Activated CD4-positive, alpha-beta T cell treated with anti-CD3 and anti-CD28 coated beads, Interleukin-2, amount 10 ng/mL, durations not matched to agents 7 days and 5 days (primary cell): ENCODE measurements around the gene ITK. TPM values are rescaled to one million over a fixed set of nuclear protein-coding genes. Genes with fewer than 3 reads are reported as not detected.

ENCODE experiments used
- CTCF ChIA-PET: fragments of 350-600 bp; sonication (Branson Sonifier 250); formaldehyde crosslinking; loops from one replicate; lab custom pipeline; 2021; ENCODE audit warnings: antibody characterized with exemption; lab: Charles Lee
- POLR2A ChIA-PET: fragments of 350-600 bp; sonication (Branson Sonifier 250); formaldehyde crosslinking; loops from one replicate; lab custom pipeline; 2021; ENCODE audit warnings: antibody characterized with exemption; lab: Charles Lee
- DNase-seq: peaks from one replicate; pipeline ENCODE4 v3.0.0-alpha.2; 2020
- H3K27ac Mint-ChIP-seq: one replicate; pipeline ENCODE4 v1.8.0; 2021; ENCODE audit warnings: mild to moderate bottlenecking, moderate library complexity, mixed read lengths
- H3K27me3 Mint-ChIP-seq: one replicate; pipeline ENCODE4 v1.8.0; 2021; ENCODE audit warnings: mixed read lengths
- H3K36me3 Mint-ChIP-seq: one replicate; pipeline ENCODE4 v1.8.0; 2021; ENCODE audit warnings: low read depth, mixed read lengths
- H3K4me1 Mint-ChIP-seq: one replicate; pipeline ENCODE4 v1.8.0; 2021; ENCODE audit warnings: mixed read lengths
- H3K4me3 Mint-ChIP-seq: one replicate; pipeline ENCODE4 v1.8.0; 2021; ENCODE audit warnings: mild to moderate bottlenecking, moderate library complexity, mixed read lengths
- H3K9me3 Mint-ChIP-seq: one replicate; pipeline ENCODE4 v1.8.0; 2021; ENCODE audit warnings: mixed read lengths
- total RNA-seq, 2 experiments: library from RNA; stranded (reverse); gene quantifications; one replicate each; pipeline ENCODE4 v1.2.3, GENCODE V29; 2021

The ITK gene
- total RNA-seq, 2 experiments from 2014 or later, result 258 to 306 TPM

DNA sequence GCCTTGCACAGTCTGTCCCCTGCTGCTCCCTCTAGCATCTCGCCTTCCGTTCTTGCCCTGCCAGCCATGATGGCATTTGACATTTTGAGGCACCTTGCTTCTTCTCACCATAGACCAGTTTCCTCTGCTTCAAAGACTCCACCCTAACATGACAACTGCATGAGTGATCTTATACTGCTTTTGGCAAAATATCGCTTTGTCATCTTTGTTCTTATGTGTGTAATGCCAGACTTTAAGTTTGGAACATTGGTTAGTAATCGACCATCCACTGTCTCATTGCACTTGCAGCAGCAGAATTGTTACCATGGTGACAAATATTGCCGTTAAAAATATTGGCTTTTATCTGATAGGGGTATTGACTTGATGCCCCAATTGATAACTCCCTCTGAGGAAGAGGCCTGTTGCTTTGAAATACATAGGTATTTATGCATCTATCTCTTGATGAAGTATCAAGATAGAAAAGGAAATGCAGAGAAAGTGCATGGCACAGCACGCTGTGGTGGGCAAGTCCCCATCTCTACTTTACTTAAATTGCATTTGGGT, 21.4 kb upstream of the ITK start:
- Mint-ChIP-seq H3K4me3 (no peak overlapping the region), H3K4me1 (peaks cover 64% of the 10 kb centered on the region), H3K9me3 (no peaks in the 10 kb centered on the region), H3K36me3 (peaks cover 12% of the 10 kb centered on the region), H3K27ac (peak overlapping the region; percentile 87), H3K27me3 (no peaks in the 10 kb centered on the region)
- ChIA-PET POLR2A (interaction anchor here (0.7 kb wide), 1 partner anchor 13 kb away, joined by 3 read pairs; no protein-coding TSS in a partner anchor), CTCF (no interaction called here)
- peak; percentile 47 for DNase-seq

DNA sequence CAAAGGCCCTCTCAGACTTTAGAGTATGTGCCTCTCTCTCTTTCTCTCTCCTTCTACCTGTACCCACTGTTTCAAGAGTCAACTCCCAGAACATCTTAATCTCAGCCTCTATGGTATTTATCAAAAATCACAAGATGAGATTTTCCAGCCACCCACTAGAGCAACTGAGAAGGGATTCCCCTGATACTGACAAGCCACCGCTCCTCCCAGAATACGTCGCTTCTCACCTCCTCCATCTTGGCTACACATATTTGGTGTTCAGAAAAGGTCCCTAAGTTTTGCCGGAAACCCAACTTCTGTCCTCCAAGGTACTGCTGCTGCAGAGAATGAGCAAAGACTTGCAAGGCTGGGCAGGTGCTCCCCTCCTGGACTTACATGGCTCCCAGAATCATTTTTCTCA, 20.6 kb upstream of the ITK start:
- Mint-ChIP-seq H3K9me3 (no peaks in the 10 kb centered on the region), H3K4me1 (peaks cover 60% of the 10 kb centered on the region), H3K4me3 (peak overlapping the region; percentile 59), H3K36me3 (peaks cover 12% of the 10 kb centered on the region), H3K27me3 (no peaks in the 10 kb centered on the region), H3K27ac (peak overlapping the region; percentile 87)
- CTCF ChIA-PET, result no interaction called here
- POLR2A ChIA-PET, result interaction anchor here (0.7 kb wide), 1 partner anchor 13 kb away, joined by 3 read pairs; no protein-coding TSS in a partner anchor
- DNase-seq, result no peak

DNA sequence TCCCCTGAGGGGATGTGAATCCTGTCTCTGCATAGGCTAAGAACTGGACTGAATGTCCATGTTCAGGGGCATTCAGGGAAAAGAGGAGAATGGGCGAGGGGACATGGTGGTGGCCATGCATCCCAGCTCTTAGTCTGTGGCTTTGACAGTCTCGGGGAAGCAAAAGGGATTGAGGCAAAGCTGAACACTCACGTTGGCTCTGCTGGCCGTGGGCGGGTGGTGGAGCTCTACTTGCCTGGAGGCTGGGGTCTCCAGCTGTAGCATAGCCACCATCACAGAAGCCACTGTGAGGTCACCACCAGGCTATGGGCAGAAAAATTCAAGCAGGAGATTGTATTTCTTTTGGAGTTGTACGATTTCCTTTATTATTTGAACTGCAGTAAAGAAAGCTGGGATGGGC, 18.6 kb upstream of the ITK start:
- CTCF ChIA-PET, result interaction anchor here (1.0 to 2.8 kb wide), 7 partner anchors 10 to 164 kb away, joined by 3 to 12 read pairs (median 5); no protein-coding TSS in a partner anchor
- Mint-ChIP-seq H3K4me1 (peaks cover 61% of the 10 kb centered on the region), H3K27ac (no peak overlapping the region), H3K36me3 (peaks cover 9% of the 10 kb centered on the region), H3K27me3 (no peaks in the 10 kb centered on the region), H3K9me3 (no peaks in the 10 kb centered on the region), H3K4me3 (no peak overlapping the region)
- no peak for DNase-seq
- POLR2A ChIA-PET, result no interaction called here

DNA sequence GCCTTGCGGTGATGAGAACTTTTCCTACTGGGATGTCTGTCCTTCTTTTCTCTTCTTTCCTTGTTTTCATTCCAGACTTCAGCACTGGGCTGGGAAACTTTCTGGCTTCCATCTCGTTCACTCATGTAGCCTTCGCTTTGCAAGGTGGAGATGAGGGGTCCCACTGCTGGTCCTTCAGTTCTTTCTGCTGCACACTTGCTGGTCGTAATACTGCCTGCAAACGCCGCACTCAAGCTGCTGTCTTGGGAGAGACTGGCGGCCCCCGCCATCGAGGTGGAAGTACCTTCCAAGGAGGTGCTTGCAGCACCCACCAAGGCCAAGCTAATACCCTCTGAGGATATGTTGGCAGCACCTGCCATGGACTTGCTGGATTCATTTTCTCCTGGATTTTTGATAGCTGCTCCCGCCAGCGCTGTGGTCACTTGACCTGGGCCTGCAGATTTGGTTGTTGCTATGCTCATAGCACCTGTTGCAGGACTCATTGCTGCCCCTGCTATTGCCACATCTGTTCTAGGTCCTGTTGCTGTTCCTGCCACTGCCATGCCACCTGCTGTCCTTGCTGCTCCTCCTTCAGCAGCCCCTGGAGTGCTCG, 17.6 kb upstream of the ITK start:
- POLR2A ChIA-PET, result no interaction called here
- no peak overlapping the region for H3K4me3 Mint-ChIP-seq
- no peaks in the 10 kb centered on the region for H3K27me3 Mint-ChIP-seq
- CTCF ChIA-PET, result interaction anchor here (1.0 to 2.8 kb wide), 6 partner anchors 9 to 162 kb away, joined by 3 to 12 read pairs (median 5); no protein-coding TSS in a partner anchor
- peaks cover 9% of the 10 kb centered on the region for H3K36me3 Mint-ChIP-seq
- H3K9me3 Mint-ChIP-seq, result no peaks in the 10 kb centered on the region
- peak overlapping the region; percentile 11 for H3K27ac Mint-ChIP-seq
- DNase-seq, result no peak
- H3K4me1 Mint-ChIP-seq, result peaks cover 62% of the 10 kb centered on the region

DNA sequence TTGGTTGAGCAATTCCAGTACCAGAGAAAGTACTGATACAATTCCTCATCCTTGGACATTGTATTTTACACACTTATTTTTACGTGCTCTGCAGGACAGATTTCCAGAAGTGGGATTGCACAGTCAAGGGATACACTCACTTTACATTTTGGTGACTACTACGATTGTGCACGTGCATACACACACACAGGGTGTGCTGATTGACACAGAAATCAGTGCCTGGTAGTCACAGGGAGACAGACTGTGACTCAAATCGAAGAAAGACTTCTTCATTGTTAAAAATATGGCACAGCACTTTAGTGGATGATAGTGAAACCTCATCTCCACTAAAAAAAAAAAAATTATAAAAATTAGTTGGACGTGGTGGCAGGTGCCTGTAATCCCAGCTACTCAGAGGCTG, 16.1 kb upstream of the ITK start:
- CTCF ChIA-PET, result no interaction called here
- Mint-ChIP-seq H3K27ac (no peak overlapping the region), H3K4me3 (no peak overlapping the region)

DNA sequence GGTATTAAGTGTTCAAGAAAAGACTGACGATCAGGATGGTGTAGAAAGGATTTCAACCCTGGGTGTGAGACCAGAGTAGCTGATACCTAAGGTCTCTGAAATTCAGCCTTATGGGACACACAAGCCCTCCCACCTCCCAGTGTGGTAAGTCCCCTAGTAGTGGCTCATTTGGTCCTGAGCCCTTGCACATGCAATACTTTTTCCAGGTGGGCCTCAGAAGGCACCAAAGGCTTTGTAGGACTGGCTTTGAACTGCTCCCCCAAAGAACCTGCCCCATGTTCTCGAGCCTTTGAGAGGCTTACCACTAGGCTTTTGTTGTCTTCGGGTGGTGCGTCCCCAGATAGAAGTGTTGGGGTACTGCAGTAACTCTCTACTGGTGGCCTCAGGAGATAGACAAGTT, 15.4 kb upstream of the ITK start:
- H3K4me3 Mint-ChIP-seq, result no peak overlapping the region
- H3K4me1 Mint-ChIP-seq, result peaks cover 63% of the 10 kb centered on the region
- peaks cover 7% of the 10 kb centered on the region for H3K9me3 Mint-ChIP-seq
- peaks cover 15% of the 10 kb centered on the region for H3K36me3 Mint-ChIP-seq
- no peak overlapping the region for H3K27ac Mint-ChIP-seq
- CTCF ChIA-PET, result interaction anchor here (0.5 to 3.3 kb wide), 2 partner anchors 10 to 164 kb away, joined by 3 to 21 read pairs; no protein-coding TSS in a partner anchor
- POLR2A ChIA-PET, result no interaction called here
- H3K27me3 Mint-ChIP-seq, result no peaks in the 10 kb centered on the region
- no peak for DNase-seq

More for the DNA sequence above, 16.1 kb upstream of the ITK start:
- Mint-ChIP-seq H3K27me3 (no peaks in the 10 kb centered on the region), H3K4me1 (peaks cover 63% of the 10 kb centered on the region), H3K9me3 (peaks cover 2% of the 10 kb centered on the region), H3K36me3 (peaks cover 11% of the 10 kb centered on the region)
- POLR2A ChIA-PET, result no interaction called here
- DNase-seq, result no peak

DNA sequence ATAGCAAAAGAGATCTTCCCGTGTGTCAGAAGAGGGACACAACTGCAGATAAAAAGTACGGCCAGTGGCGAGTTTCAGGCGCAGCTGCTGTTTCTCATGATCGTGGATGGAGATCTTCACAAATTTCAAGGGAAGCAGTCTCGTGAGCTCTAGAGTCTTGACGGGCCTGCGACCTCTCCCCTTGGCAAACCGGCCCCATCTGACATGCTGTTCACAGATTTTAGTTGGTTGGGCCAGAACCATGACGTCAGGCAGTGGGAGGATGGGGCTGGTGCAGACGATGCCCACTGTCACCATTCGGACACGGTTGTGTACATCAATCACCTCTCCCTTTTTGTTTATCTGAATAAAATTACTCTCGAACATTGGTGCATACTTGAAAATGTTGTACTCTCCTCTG, 15.0 kb upstream of the ITK start:
- no peak overlapping the region for H3K4me3 Mint-ChIP-seq
- H3K27me3 Mint-ChIP-seq, result no peaks in the 10 kb centered on the region
- POLR2A ChIA-PET, result interaction anchor here (0.7 kb wide), 1 partner anchor 9 kb away, joined by 4 read pairs; no protein-coding TSS in a partner anchor
- peaks cover 19% of the 10 kb centered on the region for H3K36me3 Mint-ChIP-seq
- peaks cover 65% of the 10 kb centered on the region for H3K4me1 Mint-ChIP-seq
- CTCF ChIA-PET, result interaction anchor here (0.5 to 3.3 kb wide), 2 partner anchors 10 to 165 kb away, joined by 3 to 21 read pairs; no protein-coding TSS in a partner anchor
- peak overlapping the region; percentile 83 for H3K27ac Mint-ChIP-seq
- peaks cover 10% of the 10 kb centered on the region for H3K9me3 Mint-ChIP-seq
- no peak for DNase-seq

DNA sequence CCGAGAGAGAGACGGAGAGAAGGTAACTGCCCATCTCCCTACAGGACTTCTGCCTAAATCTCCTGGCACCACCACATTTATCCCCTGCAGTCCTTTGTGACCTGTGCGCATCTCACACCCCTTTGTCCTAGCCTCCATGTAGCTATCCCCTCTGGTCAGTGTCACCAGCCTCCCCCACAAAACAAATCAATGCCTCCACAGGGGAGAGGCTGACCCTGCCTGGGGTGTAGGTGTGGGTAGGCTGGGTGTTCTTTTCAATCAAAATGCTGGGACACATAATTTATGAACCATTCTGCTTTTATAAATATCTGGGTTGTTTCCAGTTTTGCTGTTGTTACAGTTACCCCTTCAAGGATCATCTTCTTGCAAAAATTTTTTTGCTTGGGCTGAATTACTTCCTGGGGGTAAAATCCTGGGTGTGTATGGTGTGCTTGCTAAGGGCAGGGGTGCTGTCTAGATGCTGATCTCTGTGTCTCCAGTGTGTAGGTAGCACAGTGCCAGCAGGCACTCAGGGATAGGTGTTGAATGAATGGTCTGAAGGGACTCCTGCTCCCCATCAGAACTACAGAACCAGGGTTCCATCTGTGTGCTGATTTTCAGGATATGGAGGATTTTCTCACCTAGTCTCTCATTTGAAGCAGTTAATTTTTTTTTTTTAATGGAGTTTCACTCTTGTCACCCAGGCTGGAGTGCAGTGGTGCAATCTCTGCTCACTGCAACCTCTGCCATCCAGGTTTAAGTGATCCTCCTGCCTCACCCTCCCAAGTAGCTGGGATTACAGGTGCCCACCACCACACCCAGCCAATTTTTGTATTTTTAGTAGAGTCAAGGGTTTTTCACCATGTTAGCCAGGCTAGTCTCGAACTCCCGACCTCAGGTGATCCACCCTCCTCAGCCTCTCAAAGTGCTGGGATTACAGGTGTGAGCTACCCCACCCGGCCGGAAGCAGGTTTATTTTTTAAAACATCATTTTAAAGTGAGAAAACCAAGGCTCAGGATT, 14.1 kb upstream of the ITK start, which contains the start of gene GARIN3:
GARIN3 (minus strand) TSS at position 51 of the 1,000 bp plus-strand sequence. CDS start 96 bp downstream, outside the sequence.
- ChIA-PET POLR2A (interaction anchor here (0.7 to 1.0 kb wide), 3 partner anchors 9 to 57 kb away, joined by 3 to 6 read pairs (median 4); no protein-coding TSS in a partner anchor), CTCF (interaction anchor here (0.5 to 3.3 kb wide), 9 partner anchors 9 to 336 kb away, joined by 3 to 21 read pairs (median 4); no protein-coding TSS in a partner anchor)
- Mint-ChIP-seq H3K27me3 (no peaks in the 10 kb centered on the region), H3K36me3 (peaks cover 21% of the 10 kb centered on the region), H3K4me3 (peak within 1 kb of the TSS; percentile 53), H3K27ac (peak within 1 kb of the TSS; percentile 83), H3K4me1 (peaks cover 69% of the 10 kb centered on the region), H3K9me3 (peaks cover 16% of the 10 kb centered on the region)
- DNase-seq, result no peak

DNA sequence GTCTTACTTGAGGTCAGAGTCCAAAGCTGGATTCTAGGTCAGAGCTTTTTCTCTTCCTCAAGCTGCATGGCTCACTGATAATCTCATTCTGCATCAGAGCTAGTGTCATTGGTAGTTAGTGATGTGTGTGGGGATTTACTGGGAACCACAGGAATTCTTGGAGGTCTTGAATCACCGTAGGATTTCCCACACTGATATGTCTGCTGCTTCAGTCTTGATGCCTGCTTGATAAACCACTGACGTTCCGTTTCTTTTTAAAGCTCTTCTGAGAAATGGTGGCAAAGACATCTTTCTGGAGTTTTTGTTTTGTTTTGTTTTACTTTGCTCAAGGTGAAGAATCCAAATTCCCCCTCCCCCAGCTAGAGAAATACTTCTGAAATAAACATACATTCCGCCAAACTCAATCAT, 13.4 kb upstream of the ITK start:
- no peak for DNase-seq
- H3K4me3 Mint-ChIP-seq, result peak overlapping the region; percentile 39
- H3K4me1 Mint-ChIP-seq, result peaks cover 76% of the 10 kb centered on the region
- H3K27me3 Mint-ChIP-seq, result no peaks in the 10 kb centered on the region
- CTCF ChIA-PET, result interaction anchor here (0.7 to 3.3 kb wide), 11 partner anchors 9 to 337 kb away, joined by 3 to 21 read pairs (median 4); no protein-coding TSS in a partner anchor
- H3K36me3 Mint-ChIP-seq, result peaks cover 21% of the 10 kb centered on the region
- peak overlapping the region; percentile 83 for H3K27ac Mint-ChIP-seq
- POLR2A ChIA-PET, result interaction anchor here (0.7 to 1.0 kb wide), 4 partner anchors 12 to 57 kb away, joined by 3 to 6 read pairs (median 4); partner anchors contain the start of gene ITK
- peaks cover 16% of the 10 kb centered on the region for H3K9me3 Mint-ChIP-seq

DNA sequence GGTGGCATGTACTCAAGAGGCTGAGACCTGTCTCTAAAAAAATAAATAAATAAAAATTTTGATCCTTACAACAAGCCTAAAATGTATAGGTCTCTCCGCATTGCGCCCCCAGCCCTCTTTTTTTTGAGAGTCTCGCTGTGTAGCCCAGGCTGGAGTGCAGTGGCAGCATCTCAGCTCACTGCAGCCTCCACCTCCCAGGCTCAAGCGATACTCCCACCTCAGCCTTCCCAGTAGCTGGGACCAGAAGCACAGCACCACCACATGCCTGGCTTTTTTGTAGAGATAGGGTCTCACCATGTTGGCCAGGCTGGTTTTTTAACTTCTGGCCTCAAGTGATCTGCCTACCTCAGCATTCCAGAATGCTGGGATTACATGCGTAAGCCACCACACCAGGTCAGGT, 12.4 kb upstream of the ITK start:
- peaks cover 16% of the 10 kb centered on the region for H3K9me3 Mint-ChIP-seq
- H3K4me1 Mint-ChIP-seq, result peaks cover 83% of the 10 kb centered on the region
- peaks cover 19% of the 10 kb centered on the region for H3K36me3 Mint-ChIP-seq
- no peak for DNase-seq
- H3K4me3 Mint-ChIP-seq, result no peak overlapping the region
- CTCF ChIA-PET, result interaction anchor here (0.6 to 3.3 kb wide), 11 partner anchors 7 to 177 kb away, joined by 3 to 21 read pairs (median 4); partner anchors contain the start of gene MED7
- H3K27ac Mint-ChIP-seq, result no peak overlapping the region
- POLR2A ChIA-PET, result interaction anchor here (1.0 kb wide), 2 partner anchors 11 to 12 kb away, joined by 3 to 4 read pairs; partner anchors contain the start of gene ITK
- no peaks in the 10 kb centered on the region for H3K27me3 Mint-ChIP-seq

DNA sequence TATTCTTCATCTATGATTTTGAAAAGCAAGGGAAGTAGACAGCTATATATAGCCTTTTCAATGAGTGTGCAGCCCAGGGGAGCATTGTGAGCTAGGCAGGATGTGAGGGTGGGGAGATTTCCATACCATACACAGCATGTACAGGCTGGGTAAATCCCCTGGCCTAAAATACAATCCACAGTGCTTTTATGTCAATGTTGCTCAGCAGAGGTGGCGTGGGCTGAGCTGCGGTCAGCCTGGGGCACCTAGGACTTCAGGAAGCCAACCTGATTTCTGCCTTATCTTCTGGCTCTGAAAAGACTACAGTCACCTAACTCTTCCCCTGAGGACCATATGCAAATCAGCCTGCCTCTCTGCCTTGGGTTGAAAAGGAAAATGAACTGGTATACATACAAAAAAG, 8.2 kb upstream of the ITK start:
- DNase-seq, result peak; percentile 86
- Mint-ChIP-seq H3K9me3 (peaks cover 18% of the 10 kb centered on the region), H3K27me3 (no peaks in the 10 kb centered on the region), H3K4me1 (peaks cover 82% of the 10 kb centered on the region), H3K36me3 (peaks cover 28% of the 10 kb centered on the region), H3K4me3 (peak overlapping the region; percentile 71), H3K27ac (peak overlapping the region; percentile 94)
- POLR2A ChIA-PET, result interaction anchor here (0.6 to 0.7 kb wide), 3 partner anchors 8 to 24 kb away, joined by 3 read pairs; partner anchors contain the start of gene ITK
- CTCF ChIA-PET, result interaction anchor here (0.6 to 1.9 kb wide), 6 partner anchors 10 to 99 kb away, joined by 3 to 9 read pairs (median 4); no protein-coding TSS in a partner anchor
